ENCODE measurements around the gene ACOT8. TPM values are rescaled to one million over a fixed set of nuclear protein-coding genes. Genes with fewer than 3 reads are reported as not detected.

ACOT8 gene
- total and polyA plus RNA-seq, 4 experiments from 2014 or later, result 30.6 to 54.3 (median 35.7) TPM

- intact Hi-C loops (cut with micrococcal nuclease), result no loop called here
- H3K36me3 Mint-ChIP-seq, result peaks cover 15 to 27% of the 10 kb centered on the region in 2 donors
- H3K27me3 Mint-ChIP-seq, result no peaks in the 10 kb centered on the region
- Histone ChIP-seq H3K27ac (ENCODE audit: low read depth, low read length) (no peak within 1 kb of the TSS), H3K36me3 (ENCODE audit: insufficient read depth, low read length) (peaks cover 17% of the 10 kb centered on the region), H3K27me3 (ENCODE audit: insufficient read depth, low read length) (no peaks in the 10 kb centered on the region), H3K9me3 (ENCODE audit: control insufficient read depth in 1 of 2, low read length in 2 of 2) (no peaks in the 10 kb centered on the region), H3K4me1 (ENCODE audit: insufficient read depth, low read length) (peaks cover 45% of the 10 kb centered on the region), H3K4me3 (ENCODE audit: low read length in 2 of 2) (no peak within 1 kb of the TSS)
- peaks cover 0 to 3% (median 0%) of the 10 kb centered on the region in 8 donors for H3K9me3 Mint-ChIP-seq
- CTCF ChIA-PET (ENCODE audit: partially characterized antibody), result no interaction called here
- DNase-seq, result no peak
- H3K4me3 Mint-ChIP-seq, result peak within 1 kb of the TSS in 2 of 8 donors; percentile 0 to 21
- H3K4me1 Mint-ChIP-seq, result peaks cover 29 to 54% (median 40%) of the 10 kb centered on the region in 4 donors
- peak within 1 kb of the TSS in 4 of 7 donors; percentile 30 to 49 (median 46) for H3K27ac Mint-ChIP-seq
- POLR2A ChIA-PET (ENCODE audit: partially characterized antibody), result interaction anchor here (1.4 to 9.9 kb wide), 2 partner anchors 30 to 48 kb away, joined by 5 to 141 read pairs; partner anchors contain the start of genes ACOT8, PCIF1 and ZSWIM3
Measured at GRCh38 chr20:45887346-45887715, 30.1 kb upstream of the ACOT8 start, which contains the start of gene SPATA25. TSS of gene SPATA25 (minus strand) at chr20:45887622. CDS start at chr20:45887590, 32 bp downstream.

DNA sequence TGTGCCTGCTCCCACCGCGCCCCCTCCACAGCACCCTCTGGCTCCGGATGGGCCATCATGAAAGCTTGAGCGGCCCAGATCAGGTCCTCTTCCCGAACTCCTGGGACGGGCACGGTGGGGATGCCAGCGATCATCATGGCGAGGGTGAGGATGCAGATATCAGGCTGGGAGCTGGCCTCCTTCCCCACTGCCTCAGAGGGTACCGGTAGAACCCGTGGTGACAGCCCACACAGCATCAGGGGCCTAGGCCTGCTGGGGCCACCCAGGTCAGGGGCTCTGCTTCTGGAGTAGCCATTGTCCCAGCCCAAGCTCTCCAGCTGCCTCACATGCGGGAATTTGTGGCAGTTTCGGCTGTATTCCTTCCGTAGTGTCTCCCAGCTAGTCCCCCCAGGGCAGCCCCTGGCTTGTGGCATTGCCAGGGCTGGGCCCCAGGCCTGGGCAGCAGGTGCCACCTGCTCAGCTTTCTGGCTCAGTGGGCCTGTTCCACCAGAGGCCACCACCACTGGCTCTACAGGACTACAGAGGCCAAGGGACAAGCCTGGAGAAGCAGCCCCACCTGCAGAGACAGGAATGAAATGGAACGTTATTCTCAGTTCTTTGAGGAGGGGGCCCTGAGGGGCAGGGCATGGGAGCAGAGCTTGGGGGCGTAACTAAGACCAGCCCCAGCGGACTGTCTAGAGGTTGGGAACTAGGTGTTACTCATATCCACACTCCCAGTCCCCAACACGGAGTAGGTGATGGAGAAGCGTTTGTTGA, 29.6 kb upstream of the ACOT8 start:
- Histone ChIP-seq H3K4me3 (ENCODE audit: low read length in 2 of 2) (no peak overlapping the region), H3K9me3 (ENCODE audit: control insufficient read depth in 1 of 2, low read length in 2 of 2) (no peaks in the 10 kb centered on the region), H3K36me3 (ENCODE audit: insufficient read depth, low read length) (peaks cover 17% of the 10 kb centered on the region), H3K27me3 (ENCODE audit: insufficient read depth, low read length) (no peaks in the 10 kb centered on the region), H3K4me1 (ENCODE audit: insufficient read depth, low read length) (peaks cover 45% of the 10 kb centered on the region), H3K27ac (ENCODE audit: low read depth, low read length) (no peak overlapping the region)
- H3K9me3 Mint-ChIP-seq, result peaks cover 0 to 3% (median 0%) of the 10 kb centered on the region in 8 donors
- H3K27ac Mint-ChIP-seq, result peak overlapping the region in 2 of 7 donors; percentile 30 to 46
- no peak for DNase-seq
- ChIA-PET POLR2A (ENCODE audit: partially characterized antibody) (interaction anchor here (1.0 to 9.9 kb wide), 3 partner anchors 30 to 82 kb away, joined by 3 to 141 read pairs (median 5); partner anchors contain the start of genes ACOT8, PCIF1 and ZSWIM3), CTCF (ENCODE audit: partially characterized antibody) (no interaction called here)
- intact Hi-C loops (cut with micrococcal nuclease), result no loop called here
- H3K36me3 Mint-ChIP-seq, result peaks cover 16 to 25% of the 10 kb centered on the region in 2 donors
- H3K4me1 Mint-ChIP-seq, result peaks cover 26 to 53% (median 40%) of the 10 kb centered on the region in 4 donors
- H3K27me3 Mint-ChIP-seq, result no peaks in the 10 kb centered on the region
- no peak overlapping the region for H3K4me3 Mint-ChIP-seq

DNA sequence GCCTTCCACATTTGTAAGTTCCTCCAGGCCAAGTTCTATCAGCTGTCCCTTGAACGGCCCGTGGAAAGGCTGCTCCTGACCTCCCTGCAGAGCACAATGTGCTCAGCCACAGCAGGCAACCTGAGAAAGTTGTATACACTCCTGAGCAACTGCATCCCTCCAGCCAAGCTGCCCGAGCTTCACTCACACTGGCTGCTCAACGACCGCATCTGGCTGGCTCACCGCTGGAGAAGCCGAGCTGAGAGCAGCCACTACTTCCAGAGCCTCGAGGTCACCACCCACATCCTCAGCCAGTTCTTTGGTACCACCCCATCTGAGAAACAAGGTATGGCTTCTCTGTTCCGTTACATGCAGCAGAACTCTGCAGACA, 25.9 kb upstream of the ACOT8 start:
- ChIA-PET CTCF (ENCODE audit: partially characterized antibody) (interaction anchor here (1.0 to 1.5 kb wide), 2 partner anchors 9 to 16 kb away, joined by 3 to 4 read pairs; no protein-coding TSS in a partner anchor), POLR2A (ENCODE audit: partially characterized antibody) (interaction anchor here (1.0 to 5.6 kb wide), 6 partner anchors 8 to 491 kb away, joined by 3 to 98 read pairs (median 40); partner anchors contain the start of genes ACOT8, CTSA, NEURL2 and PCIF1)
- H3K4me1 Mint-ChIP-seq, result peaks cover 30 to 55% (median 37%) of the 10 kb centered on the region in 4 donors
- H3K27ac Mint-ChIP-seq, result peak overlapping the region in 4 of 7 donors; percentile 57 to 83 (median 72)
- Histone ChIP-seq H3K27me3 (ENCODE audit: insufficient read depth, low read length) (no peaks in the 10 kb centered on the region), H3K4me3 (ENCODE audit: low read length in 2 of 2) (no peak overlapping the region), H3K36me3 (ENCODE audit: insufficient read depth, low read length) (peaks cover 17% of the 10 kb centered on the region), H3K9me3 (ENCODE audit: control insufficient read depth in 1 of 2, low read length in 2 of 2) (no peaks in the 10 kb centered on the region), H3K27ac (ENCODE audit: low read depth, low read length) (no peak overlapping the region), H3K4me1 (ENCODE audit: insufficient read depth, low read length) (peaks cover 44% of the 10 kb centered on the region)
- peaks cover 16 to 28% of the 10 kb centered on the region in 2 donors for H3K36me3 Mint-ChIP-seq
- no peaks in the 10 kb centered on the region for H3K27me3 Mint-ChIP-seq
- H3K9me3 Mint-ChIP-seq, result no peaks in the 10 kb centered on the region
- DNase-seq, result no peak
- H3K4me3 Mint-ChIP-seq, result peak overlapping the region in 6 of 8 donors; percentile 29 to 50 (median 44)
- intact Hi-C loops (cut with micrococcal nuclease), result no loop called here

DNA sequence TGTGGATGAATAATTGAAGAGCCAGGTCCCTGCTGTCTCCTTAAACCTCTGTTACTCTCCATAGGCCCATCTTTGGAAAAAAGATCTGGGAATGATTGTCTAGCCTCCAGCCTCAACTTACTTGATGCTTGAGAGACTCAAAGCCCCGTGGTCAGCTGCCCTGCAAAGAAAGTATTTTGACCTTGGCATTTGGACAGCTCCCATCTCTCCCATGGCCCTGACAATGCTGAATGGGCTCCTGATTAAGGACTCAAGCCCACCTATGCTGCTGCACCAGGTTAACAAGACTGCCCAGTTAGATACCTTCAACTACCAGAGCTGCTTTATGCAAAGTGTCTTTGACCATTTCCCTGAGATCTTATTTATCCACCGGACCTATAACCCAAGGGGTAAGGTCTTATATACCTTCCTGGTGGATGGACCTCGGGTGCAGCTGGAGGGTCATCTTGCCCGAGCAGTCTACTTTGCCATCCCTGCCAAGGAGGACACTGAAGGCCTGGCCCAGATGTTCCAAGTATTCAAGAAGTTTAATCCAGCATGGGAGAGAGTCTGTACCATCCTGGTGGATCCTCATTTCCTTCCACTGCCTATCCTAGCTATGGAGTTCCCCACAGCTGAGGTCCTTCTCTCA, 25.4 kb upstream of the ACOT8 start:
- Histone ChIP-seq H3K4me3 (ENCODE audit: low read length in 2 of 2) (no peak overlapping the region), H3K27ac (ENCODE audit: low read depth, low read length) (no peak overlapping the region), H3K36me3 (ENCODE audit: insufficient read depth, low read length) (peaks cover 17% of the 10 kb centered on the region), H3K27me3 (ENCODE audit: insufficient read depth, low read length) (no peaks in the 10 kb centered on the region), H3K4me1 (ENCODE audit: insufficient read depth, low read length) (peaks cover 44% of the 10 kb centered on the region), H3K9me3 (ENCODE audit: control insufficient read depth in 1 of 2, low read length in 2 of 2) (no peaks in the 10 kb centered on the region)
- ChIA-PET CTCF (ENCODE audit: partially characterized antibody) (interaction anchor here (1.0 to 2.3 kb wide), 5 partner anchors 7 to 87 kb away, joined by 3 to 18 read pairs (median 5); partner anchors contain the start of genes CTSA and NEURL2), POLR2A (ENCODE audit: partially characterized antibody) (interaction anchor here (0.8 to 5.6 kb wide), 8 partner anchors 9 to 491 kb away, joined by 3 to 98 read pairs (median 14); partner anchors contain the start of genes ACOT8, CTSA, DNTTIP1 and NEURL2)
- Mint-ChIP-seq H3K27me3 (no peaks in the 10 kb centered on the region), H3K4me1 (peaks cover 30 to 53% (median 37%) of the 10 kb centered on the region in 4 donors), H3K4me3 (peak overlapping the region in 7 of 8 donors; percentile 50 to 79 (median 58)), H3K9me3 (no peaks in the 10 kb centered on the region), H3K36me3 (peaks cover 16 to 28% of the 10 kb centered on the region in 2 donors), H3K27ac (peak overlapping the region; percentile 62 to 83 (median 80))
- no peak for DNase-seq
- intact Hi-C loops (cut with micrococcal nuclease), result no loop called here

DNA sequence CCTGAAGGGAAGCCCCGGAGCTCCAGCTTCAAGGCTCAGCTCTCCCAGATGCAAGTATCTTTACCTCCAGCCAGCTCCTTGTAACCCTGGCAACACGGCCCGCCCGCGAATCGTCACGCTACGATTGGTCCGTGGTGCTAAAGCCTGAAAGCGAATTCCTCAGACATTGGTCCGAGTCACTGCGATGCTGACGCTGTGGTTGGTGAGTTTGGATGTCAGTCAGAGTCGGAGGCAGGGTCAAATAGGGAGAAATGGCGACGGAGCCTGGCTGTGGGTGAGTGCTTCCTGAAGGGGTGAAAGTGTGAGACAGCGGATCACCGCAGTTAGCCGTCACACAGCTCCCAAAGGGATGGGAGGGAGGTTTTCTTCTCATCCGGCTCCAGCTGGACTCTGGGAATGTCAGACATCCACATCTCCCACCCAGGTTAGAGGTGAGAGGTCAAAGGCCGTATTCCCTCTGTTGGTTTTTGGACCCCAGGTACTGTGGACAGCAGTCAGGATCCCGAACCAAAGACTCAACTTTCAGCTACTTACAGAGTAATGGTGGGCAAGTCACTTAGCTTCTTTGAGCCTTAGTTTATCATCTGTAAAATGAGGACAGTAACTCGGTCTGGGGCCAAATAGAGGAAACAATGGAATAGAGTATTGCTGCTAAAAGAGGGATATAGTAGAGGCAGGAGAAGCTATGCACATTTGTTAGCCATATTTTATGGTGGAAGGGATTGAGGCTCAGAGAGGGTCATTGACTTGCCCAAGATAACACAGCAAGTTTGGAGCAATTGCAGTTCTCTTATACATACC, 24.0 kb upstream of the ACOT8 start, which contains the start of gene ZSWIM1:
ZSWIM1 (plus strand) TSS at position 240 of the 801 bp plus-strand sequence. CDS start 1,366 bp downstream, outside the sequence.
- peak; percentile 97 to 99 (median 97) for DNase-seq
- Histone ChIP-seq H3K27ac (ENCODE audit: low read depth, low read length) (peak within 1 kb of the TSS; percentile 65), H3K4me1 (ENCODE audit: insufficient read depth, low read length) (peaks cover 44% of the 10 kb centered on the region), H3K9me3 (ENCODE audit: control insufficient read depth in 1 of 2, low read length in 2 of 2) (no peaks in the 10 kb centered on the region), H3K4me3 (ENCODE audit: low read length in 2 of 2) (peak within 1 kb of the TSS; percentile 68 to 99), H3K27me3 (ENCODE audit: insufficient read depth, low read length) (no peaks in the 10 kb centered on the region), H3K36me3 (ENCODE audit: insufficient read depth, low read length) (peaks cover 17% of the 10 kb centered on the region)
- ChIA-PET CTCF (ENCODE audit: partially characterized antibody) (interaction anchor here (0.9 to 2.3 kb wide), 9 partner anchors 9 to 525 kb away, joined by 3 to 18 read pairs (median 5); partner anchors contain the start of genes ACOT8, CTSA, ELMO2 and NEURL2), POLR2A (ENCODE audit: partially characterized antibody) (interaction anchor here (0.6 to 5.6 kb wide), 15 partner anchors 9 to 178 kb away, joined by 3 to 98 read pairs (median 4); partner anchors contain the start of genes ACOT8, CTSA, NEURL2 and PCIF1)
- intact Hi-C loops (cut with micrococcal nuclease), result loop anchor here (1.0 to 2.0 kb wide), 3 partner anchors 24 to 68 kb away; partner anchors contain the start of genes ACOT8, UBE2C and ZSWIM3
- H3K27ac Mint-ChIP-seq, result peak within 1 kb of the TSS; percentile 83 to 97 (median 95)
- H3K27me3 Mint-ChIP-seq, result no peaks in the 10 kb centered on the region
- H3K9me3 Mint-ChIP-seq, result no peaks in the 10 kb centered on the region
- H3K36me3 Mint-ChIP-seq, result peaks cover 21 to 28% of the 10 kb centered on the region in 2 donors
- H3K4me1 Mint-ChIP-seq, result peaks cover 30 to 47% (median 37%) of the 10 kb centered on the region in 4 donors
- peak within 1 kb of the TSS; percentile 82 to 94 (median 90) for H3K4me3 Mint-ChIP-seq

DNA sequence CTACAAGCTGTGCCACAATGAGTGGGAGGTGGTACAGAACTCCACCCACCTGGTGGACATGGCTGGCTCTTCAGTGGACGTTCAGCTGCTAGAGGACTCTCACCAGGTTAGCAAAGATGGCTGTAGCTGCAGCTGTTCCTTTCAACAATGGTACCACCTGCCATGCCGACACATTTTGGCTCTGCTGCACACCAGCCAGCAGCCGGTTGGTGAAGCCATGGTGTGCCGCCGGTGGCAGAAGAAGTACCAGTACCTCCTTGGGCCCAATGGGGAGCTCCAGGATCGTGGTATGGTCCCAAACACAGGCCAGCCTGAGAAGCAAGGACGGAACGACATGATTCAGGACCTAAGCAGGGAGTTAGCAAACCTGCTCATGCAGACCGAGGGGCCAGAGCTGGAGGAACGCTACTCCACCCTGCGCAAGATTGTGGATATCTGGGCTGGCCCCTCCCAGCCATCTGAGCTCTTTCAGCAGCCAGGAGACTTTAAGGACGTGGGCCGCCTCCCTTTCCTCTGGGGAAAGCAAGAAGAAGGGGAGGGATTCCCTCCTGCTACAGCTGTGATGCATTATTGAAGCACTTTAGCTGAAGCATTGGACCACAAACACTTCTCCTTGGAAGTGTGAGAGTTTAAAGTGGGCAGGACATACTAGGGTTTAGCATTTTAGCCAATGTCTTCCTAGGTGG, 21.0 kb upstream of the ACOT8 start:
- Mint-ChIP-seq H3K4me3 (no peak overlapping the region), H3K27ac (no peak overlapping the region), H3K27me3 (no peaks in the 10 kb centered on the region), H3K4me1 (peaks cover 19 to 28% (median 22%) of the 10 kb centered on the region in 4 donors), H3K9me3 (no peaks in the 10 kb centered on the region), H3K36me3 (peaks cover 14 to 17% of the 10 kb centered on the region in 2 donors)
- DNase-seq, result no peak
- no peak overlapping the region for H3K27ac ChIP-seq (ENCODE audit: low read depth, low read length)
- H3K9me3 ChIP-seq (ENCODE audit: control insufficient read depth in 1 of 2, low read length in 2 of 2), result no peaks in the 10 kb centered on the region
- H3K4me3 ChIP-seq (ENCODE audit: low read length in 2 of 2), result no peak overlapping the region
- peaks cover 22% of the 10 kb centered on the region for H3K4me1 ChIP-seq (ENCODE audit: insufficient read depth, low read length)
- ChIA-PET POLR2A (ENCODE audit: partially characterized antibody) (no interaction called here), CTCF (ENCODE audit: partially characterized antibody) (no interaction called here)
- no peaks in the 10 kb centered on the region for H3K27me3 ChIP-seq (ENCODE audit: insufficient read depth, low read length)
- intact Hi-C loops (cut with micrococcal nuclease), result no loop called here
- peaks cover 9% of the 10 kb centered on the region for H3K36me3 ChIP-seq (ENCODE audit: insufficient read depth, low read length)

All from CD4-positive, alpha-beta memory T cell (primary cell).